Nephron progenitor cell (in vitro differentiated cells): Measurements from ENCODE around the gene MILR1.
A peak's percentile ranks its signal among the peaks of the same experiment; 100 is the strongest.
"Not testable (repeated sequence)": the region's sequence is repeated elsewhere in the genome, so short reads cannot be mapped to it uniquely, and the experiment has no call there.

ENCODE experiments used
- DNase-seq: peaks from one replicate; pipeline ENCODE4 v3.0.0; 2021
- H3K27ac Mint-ChIP-seq: 2 replicates; pipeline ENCODE4 v1.8.0; 2021; ENCODE audit warnings: mild to moderate bottlenecking, moderate library complexity, mixed read lengths
- H3K27me3 Mint-ChIP-seq: 2 replicates; pipeline ENCODE4 v1.8.0; 2021; ENCODE audit warnings: mild to moderate bottlenecking, low read depth, mixed read lengths; ENCODE audit not compliant: poor library complexity
- H3K36me3 Mint-ChIP-seq: 2 replicates; pipeline ENCODE4 v1.8.0; 2021; ENCODE audit warnings: low read depth, mixed read lengths
- H3K4me1 Mint-ChIP-seq: 2 replicates; pipeline ENCODE4 v1.8.0; 2021; ENCODE audit warnings: mixed read lengths
- H3K4me3 Mint-ChIP-seq: 2 replicates; pipeline ENCODE4 v1.8.0; 2021; ENCODE audit warnings: mild to moderate bottlenecking, moderate library complexity, mixed read lengths
- H3K9me3 Mint-ChIP-seq: 2 replicates; pipeline ENCODE4 v1.8.0; 2021; ENCODE audit warnings: mild to moderate bottlenecking, moderate library complexity, mixed read lengths
- TF ChIP-seq, protein P1 (sequence below): fragments of 200-600 bp; sonication (generic); IDR thresholded peaks from 2 replicates; pipeline ENCODE4 v1.5.0; 2021; ENCODE audit warnings: antibody characterized with exemption

Gene MILR1

DNA sequence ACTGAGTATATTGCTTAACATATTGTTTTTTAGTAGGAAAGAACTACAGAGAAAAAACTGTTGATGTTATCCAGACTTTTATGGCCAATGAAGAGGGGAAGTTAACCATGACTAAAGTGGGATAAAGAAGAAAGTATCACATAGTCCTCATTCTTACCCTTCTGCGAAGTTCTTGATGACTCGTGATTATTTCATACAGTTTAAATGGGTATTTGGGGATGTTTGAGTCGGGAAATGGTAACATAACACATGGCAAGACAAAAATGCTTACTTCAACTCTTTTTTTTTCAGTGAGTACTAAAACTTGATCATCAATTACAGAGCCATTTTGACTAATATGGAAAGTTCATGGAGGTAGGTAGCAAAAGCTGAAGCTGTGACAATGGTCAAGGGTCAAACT is 43.1 kb downstream of the MILR1 start:
- TF ChIP-seq, protein P1, sequence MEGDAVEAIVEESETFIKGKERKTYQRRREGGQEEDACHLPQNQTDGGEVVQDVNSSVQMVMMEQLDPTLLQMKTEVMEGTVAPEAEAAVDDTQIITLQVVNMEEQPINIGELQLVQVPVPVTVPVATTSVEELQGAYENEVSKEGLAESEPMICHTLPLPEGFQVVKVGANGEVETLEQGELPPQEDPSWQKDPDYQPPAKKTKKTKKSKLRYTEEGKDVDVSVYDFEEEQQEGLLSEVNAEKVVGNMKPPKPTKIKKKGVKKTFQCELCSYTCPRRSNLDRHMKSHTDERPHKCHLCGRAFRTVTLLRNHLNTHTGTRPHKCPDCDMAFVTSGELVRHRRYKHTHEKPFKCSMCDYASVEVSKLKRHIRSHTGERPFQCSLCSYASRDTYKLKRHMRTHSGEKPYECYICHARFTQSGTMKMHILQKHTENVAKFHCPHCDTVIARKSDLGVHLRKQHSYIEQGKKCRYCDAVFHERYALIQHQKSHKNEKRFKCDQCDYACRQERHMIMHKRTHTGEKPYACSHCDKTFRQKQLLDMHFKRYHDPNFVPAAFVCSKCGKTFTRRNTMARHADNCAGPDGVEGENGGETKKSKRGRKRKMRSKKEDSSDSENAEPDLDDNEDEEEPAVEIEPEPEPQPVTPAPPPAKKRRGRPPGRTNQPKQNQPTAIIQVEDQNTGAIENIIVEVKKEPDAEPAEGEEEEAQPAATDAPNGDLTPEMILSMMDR = no peak
- H3K4me1 Mint-ChIP-seq = peaks cover 32% of the 10 kb centered on the region
- no peaks in the 10 kb centered on the region for H3K9me3 Mint-ChIP-seq
- no peak for DNase-seq
- H3K4me3 Mint-ChIP-seq = no peak overlapping the region
- peaks cover 60% of the 10 kb centered on the region for H3K36me3 Mint-ChIP-seq
- H3K27me3 Mint-ChIP-seq = peaks cover 3% of the 10 kb centered on the region
- no peak overlapping the region for H3K27ac Mint-ChIP-seq

DNA sequence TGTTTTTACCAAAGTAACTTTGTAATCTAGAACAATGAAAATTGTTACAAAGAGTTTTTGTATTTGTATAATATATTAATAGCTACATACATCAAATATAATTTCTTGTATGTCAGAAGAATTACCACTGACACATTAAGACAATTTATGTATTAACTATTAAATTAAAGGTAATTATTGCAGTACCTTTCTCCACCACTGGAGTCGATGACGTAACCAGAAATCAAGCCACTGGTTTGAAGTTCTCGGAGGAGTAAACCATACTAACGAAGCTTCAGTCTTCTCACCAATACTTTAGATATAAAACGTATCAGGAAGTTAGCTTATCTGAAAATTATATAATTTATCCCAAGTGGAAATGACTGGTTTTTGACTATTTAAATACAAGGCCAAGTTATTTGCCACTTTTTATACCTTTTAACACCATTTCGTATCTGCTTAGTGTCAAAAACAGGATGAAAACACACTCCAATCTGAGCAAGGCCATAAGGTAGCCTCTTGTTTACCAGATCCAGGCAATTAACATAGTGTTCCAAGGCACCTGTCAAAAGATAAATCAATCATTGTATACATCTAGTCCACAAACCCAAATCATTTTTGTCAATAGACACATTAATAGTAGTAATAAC is 43.7 kb downstream of the MILR1 start:
- no peak for DNase-seq
- H3K4me3 Mint-ChIP-seq = no peak overlapping the region
- H3K4me1 Mint-ChIP-seq = peaks cover 38% of the 10 kb centered on the region
- no peak overlapping the region for H3K27ac Mint-ChIP-seq
- TF ChIP-seq, protein P1 = peak; percentile 51
- H3K36me3 Mint-ChIP-seq = peaks cover 60% of the 10 kb centered on the region
- peaks cover 3% of the 10 kb centered on the region for H3K27me3 Mint-ChIP-seq
- H3K9me3 Mint-ChIP-seq = no peaks in the 10 kb centered on the region

DNA sequence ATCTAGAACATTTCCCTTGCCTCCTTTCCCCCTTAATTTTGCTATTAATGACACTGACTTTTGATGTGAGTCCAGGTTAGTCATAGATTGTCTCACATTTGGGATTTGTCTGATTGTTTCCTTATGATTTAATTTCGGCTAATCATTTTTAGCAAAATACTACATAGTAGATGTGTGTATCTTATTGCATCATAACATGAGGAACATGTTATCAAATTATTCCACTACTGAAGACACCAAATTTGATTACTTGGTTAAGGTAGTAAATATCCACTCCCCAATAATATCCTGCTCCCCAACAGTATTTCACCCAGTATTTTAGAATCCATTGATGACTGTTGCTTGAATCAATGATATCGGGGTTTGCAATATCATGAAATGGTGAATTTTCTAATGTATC is 45.2 kb downstream of the MILR1 start:
- no peaks in the 10 kb centered on the region for H3K9me3 Mint-ChIP-seq
- peaks cover 51% of the 10 kb centered on the region for H3K4me1 Mint-ChIP-seq
- DNase-seq = no peak
- peak overlapping the region; percentile 98 for H3K4me3 Mint-ChIP-seq
- peaks cover 48% of the 10 kb centered on the region for H3K36me3 Mint-ChIP-seq
- H3K27ac Mint-ChIP-seq = no peak overlapping the region
- peaks cover 3% of the 10 kb centered on the region for H3K27me3 Mint-ChIP-seq
- TF ChIP-seq, protein P1 = no peak

DNA sequence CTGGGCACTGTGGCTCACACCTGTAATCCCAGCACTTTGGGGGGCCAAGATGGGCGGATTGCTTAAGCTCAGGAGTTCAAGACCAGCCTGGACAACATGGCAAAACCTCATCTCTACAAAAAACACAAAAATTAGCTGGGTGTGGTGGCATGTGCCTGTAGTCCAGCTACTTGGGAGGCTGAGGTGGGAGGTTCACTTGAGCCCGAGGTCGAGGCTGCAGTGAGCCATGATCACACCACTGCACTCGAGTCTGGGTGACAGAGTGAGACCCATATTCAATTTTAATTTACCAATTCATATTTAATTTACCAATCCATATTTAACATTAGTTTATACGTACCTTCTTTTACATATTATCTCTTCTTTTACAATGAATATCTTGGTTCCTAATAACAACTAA is 46.4 kb downstream of the MILR1 start:
- not testable (repeated sequence) for H3K9me3 Mint-ChIP-seq, DNase-seq, H3K27me3 Mint-ChIP-seq, H3K27ac Mint-ChIP-seq
- Mint-ChIP-seq H3K4me1 (peaks cover 63% of the 10 kb centered on the region), H3K4me3 (peak overlapping the region; percentile 98), H3K36me3 (peaks cover 51% of the 10 kb centered on the region)

DNA sequence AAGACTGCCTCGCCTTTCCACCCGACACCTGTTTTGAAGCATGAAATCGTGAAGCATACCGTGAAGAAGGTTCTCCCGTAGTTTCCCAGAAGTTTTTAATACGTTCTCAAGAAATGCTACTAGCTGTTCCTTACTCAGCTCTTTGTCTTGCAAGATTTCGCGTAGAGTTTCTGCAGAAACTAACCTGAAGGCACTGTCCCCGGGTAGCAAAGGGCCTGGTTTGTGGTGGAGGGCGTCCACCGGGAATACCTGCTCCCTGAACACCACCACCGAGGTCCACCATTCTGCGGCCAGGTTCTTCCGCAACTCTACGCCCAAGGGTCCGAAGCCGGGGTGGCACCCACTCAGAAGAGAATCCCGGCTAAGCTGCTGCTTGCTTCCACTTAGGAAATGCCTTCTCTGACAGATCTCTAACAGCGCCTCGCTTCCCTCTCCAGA is 47.5 kb downstream of the MILR1 start:
- Mint-ChIP-seq H3K4me1 (peaks cover 69% of the 10 kb centered on the region), H3K27me3 (peaks cover 3% of the 10 kb centered on the region), H3K9me3 (no peaks in the 10 kb centered on the region), H3K36me3 (peaks cover 51% of the 10 kb centered on the region), H3K27ac (peak overlapping the region; percentile 96), H3K4me3 (peak overlapping the region; percentile 98)
- DNase-seq = no peak
- TF ChIP-seq, protein P1 = no peak

DNA sequence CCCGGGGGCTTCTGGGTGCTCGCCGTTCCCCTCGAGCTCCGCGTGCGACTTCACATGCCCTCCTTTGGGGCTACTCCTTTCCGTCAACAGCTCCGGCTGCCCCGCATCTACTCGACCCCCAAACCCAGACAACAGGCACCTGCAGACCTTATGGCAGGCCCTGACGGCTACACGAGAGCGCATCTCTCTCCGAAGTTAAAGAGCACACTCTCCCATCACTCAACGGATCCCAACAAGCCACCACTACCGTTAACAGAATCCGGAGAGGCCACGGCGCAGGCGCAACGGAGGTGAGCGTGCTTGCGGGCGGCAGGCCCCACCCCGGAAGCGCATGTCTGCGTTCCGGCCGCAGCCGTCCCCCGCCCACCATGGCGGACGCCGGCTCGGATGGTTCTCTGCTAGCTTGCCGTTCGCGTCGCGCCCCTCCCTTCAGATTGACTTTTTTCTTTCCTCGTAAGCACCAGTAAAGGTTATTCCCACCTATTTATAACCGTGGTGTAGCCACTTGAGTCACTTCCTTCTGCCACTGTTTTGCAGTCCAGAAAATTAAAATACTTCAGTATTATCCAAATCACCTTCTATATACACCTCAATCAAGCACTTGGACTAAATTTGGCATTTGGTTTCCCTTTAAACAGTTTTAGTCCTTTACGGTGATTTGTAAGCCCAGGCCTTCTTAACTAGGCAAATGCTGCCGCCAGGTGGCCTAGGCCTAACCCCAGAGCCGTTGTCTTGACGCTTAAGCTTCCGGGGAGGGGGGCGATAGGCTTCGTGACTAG is 48.1 kb downstream of the MILR1 start, which contains the start of gene POLG2:
POLG2 (minus strand) TSS at position 269 of the 779 bp plus-strand sequence; CDS start at position 183, 86 bp downstream.
- Mint-ChIP-seq H3K4me3 (peak within 1 kb of the TSS; percentile 98), H3K4me1 (peaks cover 74% of the 10 kb centered on the region), H3K36me3 (peaks cover 51% of the 10 kb centered on the region), H3K27me3 (peaks cover 3% of the 10 kb centered on the region), H3K9me3 (no peaks in the 10 kb centered on the region), H3K27ac (peak within 1 kb of the TSS; percentile 96)
- TF ChIP-seq, protein P1 = peak; percentile 42
- DNase-seq = peak; percentile 96
